Sigmoid colon (tissue), 7 donors: ENCODE measurements around the gene FBXO33. TPM values are rescaled to one million over a fixed set of nuclear protein-coding genes. Genes with fewer than 3 reads are reported as not detected.

Source experiments
- DNase-seq: peaks from one replicate; pipeline ENCODE4 v3.0.0-alpha.2; 2019
- H3K27ac ChIP-seq, 4 donors: fragments of 200-600 bp; sonication (generic); one replicate each; pipeline ENCODE4 v1.5.1; 2016 to 2019; ENCODE audit warnings: mild to moderate bottlenecking in 1 of 4
- H3K27me3 ChIP-seq, 3 donors: fragments of 200-600 bp; sonication (generic); one replicate each; pipeline ENCODE4 v1.5.1; 2019; ENCODE audit warnings: mild to moderate bottlenecking in 1 of 3
- H3K36me3 ChIP-seq, 4 donors: fragments of 200-600 bp; sonication (generic); one replicate each; pipeline ENCODE4 v1.5.1; 2016 to 2019
- H3K4me1 ChIP-seq, 4 donors: fragments of 200-600 bp; sonication (generic); one replicate each; pipeline ENCODE4 v1.5.1; 2017 to 2019
- H3K4me3 ChIP-seq, 4 donors: fragments of 200-600 bp; sonication (generic); one replicate each; pipeline ENCODE4 v1.5.1; 2017 to 2019; ENCODE audit warnings: mild to moderate bottlenecking in 2 of 4, moderate library complexity in 1 of 4
- H3K9me3 ChIP-seq, 4 donors: fragments of 200-600 bp in 3 of 4; sonication (generic) in 3 of 4; one replicate each; pipeline versions ENCODE4 v1.5.1 to v1.6.1; 2013 to 2019
- EP300 ChIP-seq, 4 donors: sonication (generic); formaldehyde crosslinking; IDR thresholded peaks; one replicate each; pipeline ENCODE4 v1.6.1; 2017; ENCODE audit warnings: antibody characterized with exemption in 4 of 4
- POLR2A ChIP-seq, 2 donors: fragments of 450-650 bp; IDR thresholded peaks; one replicate each; pipeline ENCODE4 v1.6.1; 2016; ENCODE audit warnings: antibody characterized with exemption in 2 of 2, mild to moderate bottlenecking in 2 of 2, moderate library complexity in 2 of 2
- POLR2AphosphoS5 ChIP-seq, 4 donors: sonication (generic); formaldehyde crosslinking; IDR thresholded peaks; one replicate each; pipeline ENCODE4 v1.6.1; 2017; ENCODE audit warnings: antibody characterized with exemption in 4 of 4
- WGBS, 2 donors: extraction: QIAGEN DNeasy Blood & Tissue Kit; methylation state at CpG; one replicate each; pipeline ENCODE4 v1.1.7; 2013; 5-methylcytosine and 5-hydroxymethylcytosine counted together
- intact Hi-C: fragments of 100-400 bp; cut with DNase I; formaldehyde crosslinking; loops from one replicate; pipeline ENCODE4 v1.15.1; 2023
- polyA plus RNA-seq, 3 donors: library from polyadenylated mRNA; stranded (reverse); fragments of 200-250 nt; gene quantifications; one replicate each; pipeline ENCODE4 v1.2.3, GENCODE V29; 2013
- total RNA-seq, 4 donors: library from RNA; depleted of rRNA; stranded (reverse); fragments of >200 nt; gene quantifications; one replicate each; pipeline ENCODE4 v1.1.0, GENCODE V29; 2016
- TF ChIP-seq, protein P1 (sequence below), 4 experiments: fragments of 450-650 bp in 3 of 4; fragments of 200-600 bp in 1 of 4; IDR thresholded peaks; one replicate each; pipeline ENCODE4 v1.5.1; 2016 to 2019; ENCODE audit warnings: antibody characterized with exemption in 4 of 4, mild to moderate bottlenecking in 3 of 4, moderate library complexity in 2 of 4
- donor health status: healthy with polysubstance abuse.
- donor health status: Bipolar disorder and iron deficiency.
- donor health status: healthy.

The FBXO33 gene
- total and polyA plus RNA-seq, 7 donors: 4.2 to 12.2 (median 7.2) TPM

DNA sequence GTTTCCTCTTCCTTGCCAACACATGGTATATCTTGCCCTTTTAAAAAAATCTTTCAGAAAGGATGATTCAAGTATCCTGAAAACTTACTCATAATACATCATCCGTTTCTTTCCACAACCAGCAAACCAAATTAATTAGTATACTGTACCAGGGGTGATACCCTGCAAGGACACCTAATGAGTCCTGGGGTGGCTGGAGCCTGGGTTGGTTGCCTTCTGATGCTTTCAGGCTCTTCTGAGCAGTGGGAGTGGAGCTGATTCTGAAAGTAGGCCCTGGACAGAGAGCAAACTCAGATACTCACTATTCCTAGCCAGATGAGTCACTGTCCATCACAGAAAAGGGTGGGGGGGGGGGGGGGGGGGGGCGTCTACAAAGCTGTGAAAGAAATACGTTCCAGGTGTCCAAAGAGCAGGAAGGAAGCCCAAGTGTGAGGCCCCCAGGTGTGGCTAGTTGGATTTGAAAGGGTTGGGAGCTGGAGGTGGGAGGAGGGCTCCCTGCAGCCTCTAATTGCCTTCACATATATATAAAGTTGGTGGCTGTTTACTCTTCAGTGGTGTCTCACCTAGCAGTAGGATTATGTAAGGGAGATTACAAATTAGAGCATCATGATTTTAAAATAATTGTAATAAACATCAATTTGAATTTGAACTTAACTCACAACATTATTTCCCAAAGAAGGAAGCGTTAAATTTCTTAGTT lies 36.5 kb downstream of the FBXO33 start:
- 81 to 85% methylated on average over 4 of the region's 4 CpGs for WGBS, 2 donors
- intact Hi-C loops: no loop called here
- H3K36me3 ChIP-seq: peaks cover 0 to 52% (median 0%) of the 10 kb centered on the region in 4 donors

DNA sequence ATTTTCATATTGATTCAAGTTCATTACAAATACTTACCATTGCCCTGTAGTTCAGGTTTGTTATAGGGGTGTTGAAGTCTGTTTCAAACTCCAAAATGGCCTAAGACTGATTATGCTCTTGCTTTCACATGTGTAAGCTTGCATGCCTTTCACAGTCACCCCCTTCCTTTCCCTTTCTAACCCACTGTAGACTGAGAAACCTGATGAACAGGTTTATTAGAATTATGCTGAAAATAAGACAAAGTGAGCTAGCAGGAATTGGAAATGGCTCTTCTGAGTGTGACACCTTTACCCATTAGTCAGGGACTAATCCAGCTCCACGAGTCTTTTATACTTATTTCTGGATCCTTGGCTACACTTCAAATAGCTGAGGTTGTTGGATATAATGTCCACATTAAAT lies 38.9 kb downstream of the FBXO33 start:
- peaks cover 0 to 4% (median 0%) of the 10 kb centered on the region in 4 donors for H3K4me1 ChIP-seq
- DNase-seq: no peak
- no peak overlapping the region for H3K4me3 ChIP-seq
- H3K27ac ChIP-seq: no peak overlapping the region
- no peaks in the 10 kb centered on the region for H3K9me3 ChIP-seq
- peaks cover 0 to 33% (median 0%) of the 10 kb centered on the region in 4 donors for H3K36me3 ChIP-seq
- H3K27me3 ChIP-seq: no peaks in the 10 kb centered on the region
- 74 to 91% methylated on average over 1 of the region's 1 CpG for WGBS, 2 donors
- TF ChIP-seq POLR2AphosphoS5 (IDR thresholded peaks at IDR 0.05): no peak
- TF ChIP-seq EP300 (IDR thresholded peaks at IDR 0.05): no peak
- intact Hi-C loops: no loop called here

More for the DNA sequence above, 36.5 kb downstream of the FBXO33 start:
- no peak overlapping the region for H3K27ac ChIP-seq
- TF ChIP-seq EP300 (IDR thresholded peaks at IDR 0.05): no peak
- TF ChIP-seq, protein P1, sequence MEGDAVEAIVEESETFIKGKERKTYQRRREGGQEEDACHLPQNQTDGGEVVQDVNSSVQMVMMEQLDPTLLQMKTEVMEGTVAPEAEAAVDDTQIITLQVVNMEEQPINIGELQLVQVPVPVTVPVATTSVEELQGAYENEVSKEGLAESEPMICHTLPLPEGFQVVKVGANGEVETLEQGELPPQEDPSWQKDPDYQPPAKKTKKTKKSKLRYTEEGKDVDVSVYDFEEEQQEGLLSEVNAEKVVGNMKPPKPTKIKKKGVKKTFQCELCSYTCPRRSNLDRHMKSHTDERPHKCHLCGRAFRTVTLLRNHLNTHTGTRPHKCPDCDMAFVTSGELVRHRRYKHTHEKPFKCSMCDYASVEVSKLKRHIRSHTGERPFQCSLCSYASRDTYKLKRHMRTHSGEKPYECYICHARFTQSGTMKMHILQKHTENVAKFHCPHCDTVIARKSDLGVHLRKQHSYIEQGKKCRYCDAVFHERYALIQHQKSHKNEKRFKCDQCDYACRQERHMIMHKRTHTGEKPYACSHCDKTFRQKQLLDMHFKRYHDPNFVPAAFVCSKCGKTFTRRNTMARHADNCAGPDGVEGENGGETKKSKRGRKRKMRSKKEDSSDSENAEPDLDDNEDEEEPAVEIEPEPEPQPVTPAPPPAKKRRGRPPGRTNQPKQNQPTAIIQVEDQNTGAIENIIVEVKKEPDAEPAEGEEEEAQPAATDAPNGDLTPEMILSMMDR (IDR thresholded peaks at IDR 0.05): no peak
- no peak for TF ChIP-seq POLR2AphosphoS5 (IDR thresholded peaks at IDR 0.05)
- no peak for TF ChIP-seq POLR2A (IDR thresholded peaks at IDR 0.05)
- no peak for DNase-seq
- peaks cover 0 to 4% (median 0%) of the 10 kb centered on the region in 4 donors for H3K4me1 ChIP-seq
- no peak overlapping the region for H3K4me3 ChIP-seq
- H3K27me3 ChIP-seq: no peaks in the 10 kb centered on the region
- H3K9me3 ChIP-seq: no peaks in the 10 kb centered on the region

DNA sequence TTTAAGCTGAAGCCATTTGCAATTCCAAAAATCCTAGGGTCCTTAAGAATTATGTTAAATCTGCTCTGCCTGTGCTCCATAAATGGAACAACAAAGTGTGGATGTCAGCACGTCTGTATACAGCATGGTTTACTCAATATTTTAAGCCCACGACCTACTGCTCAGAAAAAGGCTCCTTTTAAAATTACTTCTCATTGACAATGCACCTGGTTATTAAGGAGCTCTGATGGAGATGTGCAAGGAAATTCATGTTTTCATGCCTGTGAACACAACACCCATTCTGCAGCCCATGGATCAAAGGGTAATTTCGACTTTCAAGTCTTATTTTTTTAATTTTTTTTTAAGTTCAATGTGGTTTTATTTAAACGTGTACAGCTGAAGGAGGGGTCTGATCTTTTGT lies 48.1 kb downstream of the FBXO33 start:
- Histone ChIP-seq H3K27ac (no peak overlapping the region), H3K9me3 (no peaks in the 10 kb centered on the region), H3K4me1 (no peaks in the 10 kb centered on the region), H3K36me3 (peaks cover 0 to 3% (median 0%) of the 10 kb centered on the region in 4 donors), H3K4me3 (no peak overlapping the region), H3K27me3 (no peaks in the 10 kb centered on the region)
- intact Hi-C loops: no loop called here
- DNase-seq: no peak
- TF ChIP-seq, protein P1 (IDR thresholded peaks at IDR 0.05): no peak
- TF ChIP-seq POLR2AphosphoS5 (IDR thresholded peaks at IDR 0.05) (no peak), POLR2A (IDR thresholded peaks at IDR 0.05) (no peak), EP300 (IDR thresholded peaks at IDR 0.05) (no peak)
- WGBS, 2 donors: 72 to 87% methylated on average over 4 of the region's 4 CpGs

- WGBS, 2 donors: 79 to 80% methylated on average over 1 of the region's 1 CpG
- no peaks in the 10 kb centered on the region for H3K27me3 ChIP-seq
- H3K27ac ChIP-seq: no peak overlapping the region
- H3K9me3 ChIP-seq: no peaks in the 10 kb centered on the region
- no peak for DNase-seq
- no peaks in the 10 kb centered on the region for H3K4me1 ChIP-seq
- peaks cover 0 to 3% (median 0%) of the 10 kb centered on the region in 4 donors for H3K36me3 ChIP-seq
- no peak overlapping the region for H3K4me3 ChIP-seq
- TF ChIP-seq POLR2A (IDR thresholded peaks at IDR 0.05): no peak
- TF ChIP-seq, protein P1 (IDR thresholded peaks at IDR 0.05): no peak
- no peak for TF ChIP-seq POLR2AphosphoS5 (IDR thresholded peaks at IDR 0.05)
- TF ChIP-seq EP300 (IDR thresholded peaks at IDR 0.05): no peak
- intact Hi-C loops: no loop called here
Observed at GRCh38 chr14:39383741-39384140, 48.5 kb downstream of the FBXO33 start.

- WGBS, 2 donors: 73 to 89% methylated on average over 1 of the region's 1 CpG
- DNase-seq: no peak
- Histone ChIP-seq H3K27ac (no peak overlapping the region), H3K4me1 (no peaks in the 10 kb centered on the region), H3K27me3 (no peaks in the 10 kb centered on the region), H3K36me3 (peaks cover 0 to 3% (median 0%) of the 10 kb centered on the region in 4 donors), H3K9me3 (no peaks in the 10 kb centered on the region), H3K4me3 (no peak overlapping the region)
- TF ChIP-seq POLR2A (IDR thresholded peaks at IDR 0.05) (no peak), EP300 (IDR thresholded peaks at IDR 0.05) (no peak), POLR2AphosphoS5 (IDR thresholded peaks at IDR 0.05) (no peak)
- TF ChIP-seq, protein P1 (IDR thresholded peaks at IDR 0.05): no peak
- intact Hi-C loops: no loop called here
Observed at GRCh38 chr14:39383026-39383660, 49.1 kb downstream of the FBXO33 start.
